Effector CD8-positive, alpha-beta T cell (primary cell): ENCODE results near the gene XIST.
"Not testable (repeated sequence)": the region's sequence is repeated elsewhere in the genome, so short reads cannot be mapped to it uniquely, and the experiment has no call there.

Experiments used
- DNase-seq: peaks from one replicate; lab custom pipeline; 2025; lab: John Stamatoyannopoulos, UW

XIST gene

GRCh38 chrX:73839152-73839551, 13.4 kb downstream of the XIST start:
- DNase-seq, result no peak

GRCh38 chrX:73838123-73838522, 14.4 kb downstream of the XIST start:
- DNase-seq, result no peak

- DNase-seq, result no peak
Measured at GRCh38 chrX:73836956-73837477, 15.5 kb downstream of the XIST start.

- DNase-seq, result no peak
Measured at GRCh38 chrX:73834219-73834618, 18.3 kb downstream of the XIST start.

- no peak for DNase-seq
Measured at GRCh38 chrX:73832319-73832718, 20.2 kb downstream of the XIST start.

GRCh38 chrX:73831500-73831899, 21.0 kb downstream of the XIST start:
- DNase-seq, result no peak

- no peak for DNase-seq
Measured at GRCh38 chrX:73830489-73831414, 21.8 kb downstream of the XIST start.

GRCh38 chrX:73829890-73830466, 22.5 kb downstream of the XIST start:
- no peak for DNase-seq

- DNase-seq, result no peak
Measured at GRCh38 chrX:73828080-73828720, 24.3 kb downstream of the XIST start.

- DNase-seq, result no peak
Measured at GRCh38 chrX:73827406-73827805, 25.1 kb downstream of the XIST start.

GRCh38 chrX:73826996-73827395, 25.5 kb downstream of the XIST start:
- no peak for DNase-seq

- no peak for DNase-seq
Measured at GRCh38 chrX:73825569-73825968, 26.9 kb downstream of the XIST start.

GRCh38 chrX:73823473-73824004, 29.0 kb downstream of the XIST start:
- no peak for DNase-seq

GRCh38 chrX:73822775-73823174, 29.7 kb downstream of the XIST start:
- DNase-seq, result no peak

GRCh38 chrX:73821921-73822559, 30.5 kb downstream of the XIST start:
- DNase-seq, result no peak

GRCh38 chrX:73819864-73820558, 32.5 kb downstream of the XIST start:
- DNase-seq, result not testable (repeated sequence)

GRCh38 chrX:73818200-73819116, 34.1 kb downstream of the XIST start:
- DNase-seq, result no peak

- no peak for DNase-seq
Measured at GRCh38 chrX:73817393-73818199, 34.9 kb downstream of the XIST start.

GRCh38 chrX:73812256-73812655, 40.3 kb downstream of the XIST start:
- DNase-seq, result no peak
